Progenitor cell of endocrine pancreas (in vitro differentiated cells): ENCODE measurements around the gene DNAJC7. TPM values are rescaled to one million over a fixed set of nuclear protein-coding genes. Genes with fewer than 3 reads are reported as not detected.

Source experiments
- DNase-seq: peaks from one replicate; pipeline ENCODE4 v3.0.0; 2021; ENCODE audit warnings: low spot score; ENCODE audit not compliant: unreplicated experiment
- H3K27ac Mint-ChIP-seq: 2 replicates; pipeline ENCODE4 v1.8.0; 2021; ENCODE audit warnings: mild to moderate bottlenecking, moderate library complexity, mixed read lengths
- H3K27me3 Mint-ChIP-seq: 2 replicates; pipeline ENCODE4 v1.8.0; 2021; ENCODE audit warnings: mixed read lengths
- H3K36me3 Mint-ChIP-seq: 2 replicates; pipeline ENCODE4 v1.8.0; 2022; ENCODE audit warnings: mixed read lengths; ENCODE audit not compliant: insufficient read depth
- H3K4me1 Mint-ChIP-seq: 2 replicates; pipeline ENCODE4 v1.8.0; 2021; ENCODE audit warnings: low read depth, mixed read lengths
- H3K4me3 Mint-ChIP-seq: 2 replicates; pipeline ENCODE4 v1.8.0; 2021; ENCODE audit warnings: low read depth, mild to moderate bottlenecking, moderate library complexity, mixed read lengths
- H3K9me3 Mint-ChIP-seq: 2 replicates; pipeline ENCODE4 v1.8.0; 2021; ENCODE audit warnings: low read depth, mixed read lengths
- total RNA-seq: library from RNA; stranded (reverse); gene quantifications from 2 replicates; pipeline ENCODE4 v1.2.1, GENCODE V29; 2021
- TF ChIP-seq, protein P1 (sequence below): fragments of 200-600 bp; sonication (generic); IDR thresholded peaks from one replicate; pipeline ENCODE4 v1.5.0; 2021; ENCODE audit warnings: antibody characterized with exemption, mild to moderate bottlenecking; ENCODE audit not compliant: unreplicated experiment

Gene DNAJC7
- total RNA-seq, 1 donor from 2014 or later, result 117 TPM

DNA sequence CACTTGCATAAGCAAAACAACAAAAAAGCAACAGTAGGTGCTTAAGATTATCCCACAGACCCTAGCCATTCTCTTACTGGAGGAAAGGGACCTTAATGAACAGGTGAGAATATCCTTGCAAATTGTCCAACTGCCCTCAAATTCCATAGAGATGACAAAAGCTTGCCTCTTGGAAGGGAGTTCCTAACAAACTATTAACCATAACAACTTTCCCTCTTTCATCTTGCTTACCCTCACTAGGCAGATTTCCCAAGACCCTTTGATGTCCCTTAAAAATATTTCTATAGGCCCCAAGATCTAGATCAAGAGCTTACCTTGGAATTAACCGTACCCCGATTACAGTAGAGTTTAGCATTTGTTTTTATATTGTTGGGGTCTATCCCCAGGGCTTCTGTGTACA, 28.8 kb downstream of the DNAJC7 start:
- H3K27me3 Mint-ChIP-seq, result no peaks in the 10 kb centered on the region
- peak overlapping the region; percentile 74 for H3K27ac Mint-ChIP-seq
- no peak overlapping the region for H3K4me3 Mint-ChIP-seq
- peaks cover 31% of the 10 kb centered on the region for H3K36me3 Mint-ChIP-seq
- H3K9me3 Mint-ChIP-seq, result no peaks in the 10 kb centered on the region
- no peak for DNase-seq
- peaks cover 3% of the 10 kb centered on the region for H3K4me1 Mint-ChIP-seq
- TF ChIP-seq, protein P1, sequence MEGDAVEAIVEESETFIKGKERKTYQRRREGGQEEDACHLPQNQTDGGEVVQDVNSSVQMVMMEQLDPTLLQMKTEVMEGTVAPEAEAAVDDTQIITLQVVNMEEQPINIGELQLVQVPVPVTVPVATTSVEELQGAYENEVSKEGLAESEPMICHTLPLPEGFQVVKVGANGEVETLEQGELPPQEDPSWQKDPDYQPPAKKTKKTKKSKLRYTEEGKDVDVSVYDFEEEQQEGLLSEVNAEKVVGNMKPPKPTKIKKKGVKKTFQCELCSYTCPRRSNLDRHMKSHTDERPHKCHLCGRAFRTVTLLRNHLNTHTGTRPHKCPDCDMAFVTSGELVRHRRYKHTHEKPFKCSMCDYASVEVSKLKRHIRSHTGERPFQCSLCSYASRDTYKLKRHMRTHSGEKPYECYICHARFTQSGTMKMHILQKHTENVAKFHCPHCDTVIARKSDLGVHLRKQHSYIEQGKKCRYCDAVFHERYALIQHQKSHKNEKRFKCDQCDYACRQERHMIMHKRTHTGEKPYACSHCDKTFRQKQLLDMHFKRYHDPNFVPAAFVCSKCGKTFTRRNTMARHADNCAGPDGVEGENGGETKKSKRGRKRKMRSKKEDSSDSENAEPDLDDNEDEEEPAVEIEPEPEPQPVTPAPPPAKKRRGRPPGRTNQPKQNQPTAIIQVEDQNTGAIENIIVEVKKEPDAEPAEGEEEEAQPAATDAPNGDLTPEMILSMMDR, result no peak

DNA sequence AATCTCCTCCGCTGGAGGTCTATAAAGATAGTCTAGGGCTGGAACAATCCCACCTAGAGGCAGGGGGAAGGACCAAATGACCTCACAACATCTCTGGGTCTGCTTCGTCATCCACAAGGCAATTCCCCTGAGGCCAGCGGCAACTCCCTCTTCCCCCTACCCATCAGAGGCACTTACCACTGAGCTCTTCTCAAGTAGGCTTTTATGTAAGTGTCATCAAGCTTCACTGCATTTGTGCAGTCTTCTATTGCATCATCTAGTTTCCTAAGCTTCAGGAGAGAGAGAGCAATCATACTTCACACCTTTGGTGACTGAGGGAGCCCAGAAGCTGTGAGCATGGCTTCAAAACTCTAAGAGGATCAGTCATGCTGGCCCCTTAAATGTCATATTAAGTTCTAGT, 29.6 kb downstream of the DNAJC7 start:
- Mint-ChIP-seq H3K27ac (no peak overlapping the region), H3K4me3 (no peak overlapping the region), H3K9me3 (no peaks in the 10 kb centered on the region), H3K27me3 (no peaks in the 10 kb centered on the region), H3K36me3 (peaks cover 29% of the 10 kb centered on the region), H3K4me1 (peaks cover 3% of the 10 kb centered on the region)
- TF ChIP-seq, protein P1, result no peak
- no peak for DNase-seq

DNA sequence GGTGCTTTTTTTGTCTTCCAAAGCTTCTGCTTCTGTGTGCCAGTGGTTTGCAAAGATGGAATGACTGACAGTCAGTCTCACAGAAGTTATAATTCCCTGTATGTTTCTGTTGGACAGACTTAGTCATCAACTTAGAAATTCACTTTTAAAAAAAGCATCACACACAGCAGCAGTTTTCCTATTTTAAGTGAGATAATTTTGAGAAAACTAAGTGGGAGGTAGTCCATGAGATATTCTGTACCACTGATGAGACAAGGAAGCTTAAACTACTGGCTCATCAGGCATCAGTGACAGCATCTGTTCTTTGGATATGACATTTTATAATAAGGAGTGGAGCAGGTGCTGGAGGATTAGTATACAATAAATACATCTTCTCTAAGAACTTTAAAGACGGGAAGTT, 30.6 kb downstream of the DNAJC7 start:
- peaks cover 3% of the 10 kb centered on the region for H3K4me1 Mint-ChIP-seq
- H3K27me3 Mint-ChIP-seq, result no peaks in the 10 kb centered on the region
- TF ChIP-seq, protein P1, result no peak
- H3K36me3 Mint-ChIP-seq, result peaks cover 32% of the 10 kb centered on the region
- H3K9me3 Mint-ChIP-seq, result no peaks in the 10 kb centered on the region
- H3K4me3 Mint-ChIP-seq, result no peak overlapping the region
- no peak for DNase-seq
- no peak overlapping the region for H3K27ac Mint-ChIP-seq

DNA sequence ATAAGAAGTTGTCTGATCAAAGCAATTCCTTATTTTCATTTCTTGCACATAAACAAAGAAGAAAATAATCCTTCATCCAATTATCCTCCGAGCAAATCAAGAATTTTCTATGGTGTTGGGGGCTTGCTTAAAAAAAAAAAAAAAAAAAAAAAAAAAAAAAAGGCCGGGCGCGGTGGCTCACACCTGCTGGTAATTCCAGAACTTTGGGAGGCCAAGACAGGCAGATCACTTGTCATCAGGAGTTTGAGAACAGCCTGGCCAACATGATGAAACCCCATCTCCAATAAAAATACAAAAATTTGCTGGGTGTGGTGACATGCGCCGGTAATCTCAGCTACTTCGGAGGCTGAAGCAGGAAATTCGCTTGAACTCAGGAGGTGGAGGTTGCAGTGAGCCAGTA, 31.3 kb downstream of the DNAJC7 start:
- H3K27ac Mint-ChIP-seq, result no peak overlapping the region
- peaks cover 28% of the 10 kb centered on the region for H3K36me3 Mint-ChIP-seq
- TF ChIP-seq, protein P1, result no peak
- DNase-seq, result no peak
- no peaks in the 10 kb centered on the region for H3K9me3 Mint-ChIP-seq
- H3K27me3 Mint-ChIP-seq, result no peaks in the 10 kb centered on the region
- peaks cover 3% of the 10 kb centered on the region for H3K4me1 Mint-ChIP-seq
- H3K4me3 Mint-ChIP-seq, result no peak overlapping the region

DNA sequence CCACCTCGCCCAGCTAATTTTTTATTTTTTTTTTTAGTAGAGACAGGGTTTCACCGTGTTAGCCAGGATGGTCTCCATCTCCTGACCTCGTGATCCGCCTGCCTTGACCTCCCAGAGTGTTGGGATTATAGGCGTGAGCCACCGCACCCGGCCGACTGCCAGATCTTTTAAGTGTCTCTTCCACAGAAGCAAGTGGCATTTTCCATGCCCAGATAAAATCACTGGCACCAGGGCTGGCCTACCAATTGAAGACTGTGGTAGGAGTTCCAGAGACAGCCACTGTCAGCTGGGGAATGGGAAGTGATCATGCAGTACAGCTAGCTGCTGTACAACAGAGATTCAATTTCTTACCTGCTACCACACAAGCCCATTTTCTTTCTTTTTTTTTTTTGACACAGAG, 32.8 kb downstream of the DNAJC7 start:
- Mint-ChIP-seq H3K9me3 (no peaks in the 10 kb centered on the region), H3K4me3 (no peak overlapping the region), H3K27me3 (no peaks in the 10 kb centered on the region), H3K36me3 (peaks cover 32% of the 10 kb centered on the region), H3K27ac (no peak overlapping the region), H3K4me1 (no peaks in the 10 kb centered on the region)
- no peak for DNase-seq
- TF ChIP-seq, protein P1, result no peak
